Stimulated activated CD4-positive, alpha-beta T cell treated with anti-CD3 and anti-CD28 coated beads, TNF-alpha, amount 100 ng/mL, for 48 hours (primary cell): ENCODE data around the gene APOC4.

Experiments
- DNase-seq, 3 donors: peaks; one replicate each; pipeline ENCODE4 v3.0.0-alpha.2; 2020; ENCODE audit warnings: low read depth in 3 of 3

The APOC4 gene

GRCh38 chr19:44993526-44993925 lies 51.5 kb downstream of the APOC4 start:
- no peak for DNase-seq

GRCh38 chr19:44993926-44994537 lies 52.0 kb downstream of the APOC4 start:
- no peak for DNase-seq
